Caco-2 (cell line): ENCODE results near the gene COMMD7. TPM values are rescaled to one million over a fixed set of nuclear protein-coding genes. Genes with fewer than 3 reads are reported as not detected.

Source experiments
- BruUV-seq: library from RNA; stranded (reverse); fragments of 400-500 nt; replicated peaks from 2 replicates; lab custom pipeline; 2021; lab: Mats Ljungman, UMichigan
- CTCF ChIA-PET: fragments of 300-600 bp; sonication (Branson Sonifier 250); formaldehyde crosslinking; loops from one replicate; lab custom pipeline; 2022; ENCODE audit warnings: antibody characterized with exemption; lab: Charles Lee
- POLR2A ChIA-PET: fragments of 300-600 bp; sonication (Branson Sonifier 250); formaldehyde crosslinking; loops from one replicate; lab custom pipeline; 2022; ENCODE audit warnings: antibody characterized with exemption; lab: Charles Lee
- DNase-seq, 2 experiments: peaks; one replicate each; pipeline versions ENCODE4 v3.0.0 to v3.0.0-alpha.2; 2020 to 2022
- H3K27me3 ChIP-seq: replicated peaks from 2 replicates; pipeline ENCODE4 v1.6.0; 2011; ENCODE audit warnings: low read length; ENCODE audit not compliant: control insufficient read depth, insufficient read depth
- H3K36me3 ChIP-seq: 2 replicates; pipeline ENCODE4 v1.5.1; 2011; ENCODE audit warnings: low read length; ENCODE audit not compliant: control insufficient read depth, insufficient read depth
- H3K4me1 ChIP-seq: fragments of 250-450 bp; sonication (Bioruptor Pico); 2 replicates; pipeline ENCODE4 v1.5.1; 2020; ENCODE audit warnings: mild to moderate bottlenecking
- H3K4me3 ChIP-seq: 2 replicates; pipeline ENCODE4 v1.5.1; 2011; ENCODE audit warnings: low read depth, mild to moderate bottlenecking, control low read depth, low read length
- H3K9me3 ChIP-seq: fragments of 250-450 bp; sonication (Bioruptor Pico); 2 replicates; pipeline ENCODE4 v1.5.1; 2020; ENCODE audit warnings: mild to moderate bottlenecking, moderate library complexity
- H3K27ac Mint-ChIP-seq: one replicate; pipeline ENCODE4 v1.8.0; 2022; ENCODE audit warnings: mixed read lengths; ENCODE audit not compliant: unreplicated experiment
- H3K27me3 Mint-ChIP-seq: one replicate; pipeline ENCODE4 v1.8.0; 2022; ENCODE audit warnings: mixed read lengths; ENCODE audit not compliant: insufficient read depth, unreplicated experiment
- H3K36me3 Mint-ChIP-seq: one replicate; pipeline ENCODE4 v1.8.0; 2022; ENCODE audit warnings: mild to moderate bottlenecking, mixed read lengths; ENCODE audit not compliant: insufficient read depth, unreplicated experiment
- H3K4me1 Mint-ChIP-seq: one replicate; pipeline ENCODE4 v1.8.0; 2022; ENCODE audit warnings: low read depth, mixed read lengths; ENCODE audit not compliant: unreplicated experiment
- H3K4me3 Mint-ChIP-seq: one replicate; pipeline ENCODE4 v1.8.0; 2022; ENCODE audit warnings: mild to moderate bottlenecking, moderate library complexity, mixed read lengths; ENCODE audit not compliant: unreplicated experiment
- H3K9me3 Mint-ChIP-seq: one replicate; pipeline ENCODE4 v1.8.0; 2022; ENCODE audit warnings: mixed read lengths; ENCODE audit not compliant: unreplicated experiment
- CTCF ChIP-seq, 2 experiments: fragments of 200-600 bp in 1 of 2; IDR thresholded peaks; 1 replicate in 1 of 2; 2 replicates in 1 of 2; pipeline versions ENCODE4 v1.5.1 to v1.8.0; 2011 to 2022; ENCODE audit warnings: antibody characterized with exemption in 1 of 2, control low read depth in 1 of 2, inconsistent platforms in 1 of 2, low read depth in 1 of 2, low read length in 1 of 2, mild to moderate bottlenecking in 1 of 2, moderate library complexity in 1 of 2; ENCODE audit not compliant: insufficient read depth in 1 of 2, severe bottlenecking in 1 of 2, unreplicated experiment in 1 of 2
- intact Hi-C: fragments of 100-400 bp; cut with micrococcal nuclease; formaldehyde crosslinking; loops from one replicate; pipeline ENCODE4 v1.10.0; 2022; ENCODE audit not compliant: unreplicated experiment
- total RNA-seq: library from RNA; stranded (reverse); gene quantifications from 2 replicates; pipeline ENCODE4 v1.2.3, GENCODE V29; 2022

The COMMD7 gene
- total RNA-seq, 1 experiment from 2014 or later: 160 TPM

- Mint-ChIP-seq H3K27me3 (no peaks in the 10 kb centered on the region), H3K36me3 (no peaks in the 10 kb centered on the region), H3K4me1 (peaks cover 50% of the 10 kb centered on the region), H3K27ac (no peak overlapping the region), H3K4me3 (no peak overlapping the region), H3K9me3 (no peaks in the 10 kb centered on the region)
- no peak for TF ChIP-seq CTCF (IDR thresholded peaks at IDR 0.05; ENCODE audit: insufficient read depth in 1 of 2, low read depth in 1 of 2, low read length in 1 of 2, severe bottlenecking in 1 of 2, unreplicated experiment in 1 of 2)
- POLR2A ChIA-PET: no interaction called here
- Histone ChIP-seq H3K36me3 (no peaks in the 10 kb centered on the region), H3K27me3 (no peaks in the 10 kb centered on the region), H3K4me3 (no peak overlapping the region), H3K4me1 (peaks cover 39% of the 10 kb centered on the region), H3K9me3 (no peaks in the 10 kb centered on the region)
- no peak for DNase-seq
- intact Hi-C loops: no loop called here
- CTCF ChIA-PET: interaction anchor here (8.1 kb wide), 1 partner anchor 99 kb away, joined by 56 read pairs; no protein-coding TSS in a partner anchor
- no TSS peak for BruUV-seq
Observed at GRCh38 chr20:32678948-32679347, 64.3 kb downstream of the COMMD7 start.

GRCh38 chr20:32675223-32675975 is 67.9 kb downstream of the COMMD7 start:
- Mint-ChIP-seq H3K4me3 (no peak overlapping the region), H3K36me3 (no peaks in the 10 kb centered on the region), H3K9me3 (no peaks in the 10 kb centered on the region), H3K27me3 (no peaks in the 10 kb centered on the region), H3K27ac (peak overlapping the region; percentile 74), H3K4me1 (peaks cover 23% of the 10 kb centered on the region)
- no peak for DNase-seq
- intact Hi-C loops: loop anchor here (2.0 kb wide), 2 partner anchors 21 to 43 kb away; no protein-coding TSS in a partner anchor
- CTCF ChIA-PET: interaction anchor here (0.6 to 6.1 kb wide), 8 partner anchors 9 to 770 kb away, joined by 3 to 155 read pairs (median 5); partner anchors contain the start of gene COMMD7
- H3K4me1 ChIP-seq: peaks cover 13% of the 10 kb centered on the region; the same call in 1 of the 2 replicates
- no peak for TF ChIP-seq CTCF (IDR thresholded peaks at IDR 0.05; ENCODE audit: insufficient read depth in 1 of 2, low read depth in 1 of 2, low read length in 1 of 2, severe bottlenecking in 1 of 2, unreplicated experiment in 1 of 2)
- POLR2A ChIA-PET: interaction anchor here (0.9 kb wide), 1 partner anchor 98 kb away, joined by 6 read pairs; no protein-coding TSS in a partner anchor
- no peaks in the 10 kb centered on the region for H3K27me3 ChIP-seq
- no TSS peak for BruUV-seq
- H3K4me3 ChIP-seq: no peak overlapping the region
- H3K36me3 ChIP-seq: no peaks in the 10 kb centered on the region
- H3K9me3 ChIP-seq: no peaks in the 10 kb centered on the region

- TF ChIP-seq CTCF (IDR thresholded peaks at IDR 0.05; ENCODE audit: insufficient read depth in 1 of 2, low read depth in 1 of 2, low read length in 1 of 2, severe bottlenecking in 1 of 2, unreplicated experiment in 1 of 2): peak; percentile 97 to 99
- peak; percentile 79 to 91 for DNase-seq
- Histone ChIP-seq H3K9me3 (no peaks in the 10 kb centered on the region), H3K27me3 (no peaks in the 10 kb centered on the region), H3K36me3 (no peaks in the 10 kb centered on the region), H3K4me3 (no peak overlapping the region), H3K4me1 (peaks cover 13% of the 10 kb centered on the region; the same call in 1 of the 2 replicates)
- BruUV-seq: no TSS peak
- Mint-ChIP-seq H3K36me3 (no peaks in the 10 kb centered on the region), H3K27ac (peak overlapping the region; percentile 74), H3K4me1 (peaks cover 23% of the 10 kb centered on the region), H3K9me3 (no peaks in the 10 kb centered on the region), H3K4me3 (no peak overlapping the region), H3K27me3 (no peaks in the 10 kb centered on the region)
- intact Hi-C loops: loop anchor here (1.0 to 2.0 kb wide), 10 partner anchors 11 to 422 kb away; partner anchors contain the start of gene DNMT3B
- CTCF ChIA-PET: interaction anchor here (0.6 to 6.1 kb wide), 11 partner anchors 9 to 116 kb away, joined by 3 to 155 read pairs (median 6); partner anchors contain the start of gene COMMD7
- POLR2A ChIA-PET: interaction anchor here (0.7 to 0.9 kb wide), 2 partner anchors 57 to 104 kb away, joined by 3 to 5 read pairs; no protein-coding TSS in a partner anchor
Observed at GRCh38 chr20:32674362-32674789, 68.9 kb downstream of the COMMD7 start.
